HL-60 (cell line): ENCODE results near the gene AMACR.
"Not testable (repeated sequence)": the region's sequence is repeated elsewhere in the genome, so short reads cannot be mapped to it uniquely, and the experiment has no call there.

Experiments used
- DNase-seq, 2 experiments: peaks; one replicate each; pipeline ENCODE4 v3.0.0-alpha.2; 2010 to 2020; ENCODE audit warnings: low read depth in 1 of 2, low spot score in 1 of 2
- H3K27ac ChIP-seq: fragments of 250-450 bp; sonication (Bioruptor Pico); replicated peaks from 2 replicates; pipeline ENCODE4 v1.5.1; 2020; ENCODE audit warnings: mild to moderate bottlenecking, moderate library complexity
- H3K27me3 ChIP-seq: fragments of 250-450 bp; sonication (Bioruptor Pico); 2 replicates; pipeline ENCODE4 v1.5.1; 2021; ENCODE audit warnings: mild to moderate bottlenecking, moderate library complexity; ENCODE audit not compliant: insufficient read depth, poor library complexity, severe bottlenecking
- H3K4me3 ChIP-seq: replicated peaks from 2 replicates; pipeline ENCODE4 v1.5.1; 2011; ENCODE audit warnings: mild to moderate bottlenecking, control low read depth, low read length; ENCODE audit not compliant: insufficient read depth
- GABPA ChIP-seq: IDR thresholded peaks from 2 replicates; pipeline ENCODE4 v1.6.1; 2012; ENCODE audit warnings: low read depth
- POLR2AphosphoS5 ChIP-seq: IDR thresholded peaks from 2 replicates; pipeline ENCODE4 v1.6.1; 2012; ENCODE audit warnings: low read depth
- SPI1 ChIP-seq: IDR thresholded peaks from 2 replicates; pipeline ENCODE4 v1.6.1; 2012; ENCODE audit warnings: low read depth, mild to moderate bottlenecking, borderline replicate concordance
- TF ChIP-seq, protein P1 (sequence below): IDR thresholded peaks from one replicate; pipeline ENCODE4 v1.5.1; 2011; ENCODE audit warnings: low read length, control low read depth, inconsistent platforms; ENCODE audit not compliant: insufficient read depth
- TF ChIP-seq, protein P2 (sequence below): IDR thresholded peaks from 2 replicates; pipeline ENCODE4 v1.6.1; 2012; ENCODE audit warnings: low read depth; ENCODE audit not compliant: insufficient replicate concordance

AMACR gene

DNA sequence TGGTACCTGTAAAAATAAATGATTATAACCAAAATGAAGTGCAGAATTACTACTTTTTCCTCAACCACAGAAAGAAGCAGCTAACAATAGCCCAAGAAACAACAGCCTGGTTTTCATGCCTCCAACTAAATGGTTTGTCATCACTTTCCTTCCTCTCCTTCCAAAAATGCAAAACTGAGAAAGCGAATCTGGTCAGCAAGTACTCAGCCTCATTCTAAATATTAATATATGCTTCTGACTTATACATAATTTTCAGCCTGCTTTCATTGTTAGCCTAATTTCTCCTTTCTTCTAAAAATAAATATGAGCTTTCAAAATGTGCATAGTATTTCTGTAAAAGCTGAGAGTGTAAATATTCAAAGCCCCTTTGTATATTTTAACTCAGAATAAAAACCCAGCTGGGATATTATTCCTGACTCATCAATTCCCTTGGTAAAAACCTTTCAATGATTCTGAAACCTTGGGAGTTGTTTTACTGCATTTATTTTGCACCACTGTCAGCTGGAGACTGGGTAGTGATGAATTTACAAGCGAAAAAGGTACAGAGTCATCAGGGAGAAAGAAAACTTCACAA is 50.2 kb downstream of the AMACR start:
- TF ChIP-seq, protein P1, sequence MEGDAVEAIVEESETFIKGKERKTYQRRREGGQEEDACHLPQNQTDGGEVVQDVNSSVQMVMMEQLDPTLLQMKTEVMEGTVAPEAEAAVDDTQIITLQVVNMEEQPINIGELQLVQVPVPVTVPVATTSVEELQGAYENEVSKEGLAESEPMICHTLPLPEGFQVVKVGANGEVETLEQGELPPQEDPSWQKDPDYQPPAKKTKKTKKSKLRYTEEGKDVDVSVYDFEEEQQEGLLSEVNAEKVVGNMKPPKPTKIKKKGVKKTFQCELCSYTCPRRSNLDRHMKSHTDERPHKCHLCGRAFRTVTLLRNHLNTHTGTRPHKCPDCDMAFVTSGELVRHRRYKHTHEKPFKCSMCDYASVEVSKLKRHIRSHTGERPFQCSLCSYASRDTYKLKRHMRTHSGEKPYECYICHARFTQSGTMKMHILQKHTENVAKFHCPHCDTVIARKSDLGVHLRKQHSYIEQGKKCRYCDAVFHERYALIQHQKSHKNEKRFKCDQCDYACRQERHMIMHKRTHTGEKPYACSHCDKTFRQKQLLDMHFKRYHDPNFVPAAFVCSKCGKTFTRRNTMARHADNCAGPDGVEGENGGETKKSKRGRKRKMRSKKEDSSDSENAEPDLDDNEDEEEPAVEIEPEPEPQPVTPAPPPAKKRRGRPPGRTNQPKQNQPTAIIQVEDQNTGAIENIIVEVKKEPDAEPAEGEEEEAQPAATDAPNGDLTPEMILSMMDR: no peak
- TF ChIP-seq SPI1: no peak
- TF ChIP-seq, protein P2, sequence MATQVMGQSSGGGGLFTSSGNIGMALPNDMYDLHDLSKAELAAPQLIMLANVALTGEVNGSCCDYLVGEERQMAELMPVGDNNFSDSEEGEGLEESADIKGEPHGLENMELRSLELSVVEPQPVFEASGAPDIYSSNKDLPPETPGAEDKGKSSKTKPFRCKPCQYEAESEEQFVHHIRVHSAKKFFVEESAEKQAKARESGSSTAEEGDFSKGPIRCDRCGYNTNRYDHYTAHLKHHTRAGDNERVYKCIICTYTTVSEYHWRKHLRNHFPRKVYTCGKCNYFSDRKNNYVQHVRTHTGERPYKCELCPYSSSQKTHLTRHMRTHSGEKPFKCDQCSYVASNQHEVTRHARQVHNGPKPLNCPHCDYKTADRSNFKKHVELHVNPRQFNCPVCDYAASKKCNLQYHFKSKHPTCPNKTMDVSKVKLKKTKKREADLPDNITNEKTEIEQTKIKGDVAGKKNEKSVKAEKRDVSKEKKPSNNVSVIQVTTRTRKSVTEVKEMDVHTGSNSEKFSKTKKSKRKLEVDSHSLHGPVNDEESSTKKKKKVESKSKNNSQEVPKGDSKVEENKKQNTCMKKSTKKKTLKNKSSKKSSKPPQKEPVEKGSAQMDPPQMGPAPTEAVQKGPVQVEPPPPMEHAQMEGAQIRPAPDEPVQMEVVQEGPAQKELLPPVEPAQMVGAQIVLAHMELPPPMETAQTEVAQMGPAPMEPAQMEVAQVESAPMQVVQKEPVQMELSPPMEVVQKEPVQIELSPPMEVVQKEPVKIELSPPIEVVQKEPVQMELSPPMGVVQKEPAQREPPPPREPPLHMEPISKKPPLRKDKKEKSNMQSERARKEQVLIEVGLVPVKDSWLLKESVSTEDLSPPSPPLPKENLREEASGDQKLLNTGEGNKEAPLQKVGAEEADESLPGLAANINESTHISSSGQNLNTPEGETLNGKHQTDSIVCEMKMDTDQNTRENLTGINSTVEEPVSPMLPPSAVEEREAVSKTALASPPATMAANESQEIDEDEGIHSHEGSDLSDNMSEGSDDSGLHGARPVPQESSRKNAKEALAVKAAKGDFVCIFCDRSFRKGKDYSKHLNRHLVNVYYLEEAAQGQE: no peak
- no peak for TF ChIP-seq GABPA
- TF ChIP-seq POLR2AphosphoS5: no peak
- no peak for DNase-seq
- Histone ChIP-seq H3K27ac (no peak overlapping the region), H3K4me3 (no peak overlapping the region), H3K27me3 (no peaks in the 10 kb centered on the region)

DNA sequence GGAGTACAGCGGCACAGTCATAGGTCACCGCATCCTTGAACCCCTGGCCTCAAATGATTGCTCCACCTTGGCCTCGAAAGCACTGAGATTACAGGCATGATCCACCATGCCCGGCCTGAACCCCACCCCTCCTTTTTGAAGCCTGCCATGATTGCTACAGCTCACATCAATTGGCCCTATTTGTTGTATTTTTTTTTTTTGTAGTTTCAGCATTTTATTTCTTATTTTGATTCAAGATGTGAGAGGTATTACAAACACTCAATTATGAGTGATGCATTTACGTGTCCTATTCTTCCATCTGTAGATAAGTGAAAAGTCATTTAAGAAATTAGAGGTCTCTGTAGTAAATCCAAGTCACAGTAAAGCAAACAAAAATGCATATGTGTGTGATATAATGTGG is 55.7 kb downstream of the AMACR start:
- DNase-seq, H3K4me3 ChIP-seq, H3K27ac ChIP-seq, H3K27me3 ChIP-seq: not testable (repeated sequence)

DNA sequence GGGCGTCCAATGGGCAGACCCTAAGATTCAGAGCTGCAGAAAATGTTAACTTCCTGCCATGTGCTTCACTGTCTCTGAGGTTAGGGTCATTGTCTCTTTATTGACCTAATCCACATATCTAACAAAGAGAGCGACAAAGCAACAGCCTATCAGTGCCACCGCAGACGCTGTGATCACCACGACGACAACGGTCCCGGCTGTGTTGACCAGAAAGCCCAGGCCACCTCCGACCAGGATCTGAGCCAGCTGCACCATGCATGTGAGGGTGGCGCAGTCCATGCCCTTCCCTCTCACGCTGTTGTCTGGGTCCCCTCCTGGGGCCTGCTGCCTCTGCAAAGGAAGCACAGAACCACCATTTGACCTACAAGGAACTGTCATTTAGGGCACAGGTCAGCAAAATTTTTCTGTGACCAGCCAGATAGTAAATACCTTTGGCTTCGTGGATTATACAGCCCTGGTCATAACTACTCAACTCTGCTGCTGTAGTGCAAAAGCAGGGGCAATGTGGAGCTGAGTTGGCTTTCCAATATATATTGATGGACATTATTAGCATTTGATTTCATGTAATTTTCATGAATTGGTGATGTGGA is 63.2 kb downstream of the AMACR start:
- TF ChIP-seq GABPA (no peak), SPI1 (no peak), POLR2AphosphoS5 (no peak)
- Histone ChIP-seq H3K27ac (no peak overlapping the region), H3K27me3 (peaks cover 11% of the 10 kb centered on the region), H3K4me3 (no peak overlapping the region)
- DNase-seq: no peak

DNA sequence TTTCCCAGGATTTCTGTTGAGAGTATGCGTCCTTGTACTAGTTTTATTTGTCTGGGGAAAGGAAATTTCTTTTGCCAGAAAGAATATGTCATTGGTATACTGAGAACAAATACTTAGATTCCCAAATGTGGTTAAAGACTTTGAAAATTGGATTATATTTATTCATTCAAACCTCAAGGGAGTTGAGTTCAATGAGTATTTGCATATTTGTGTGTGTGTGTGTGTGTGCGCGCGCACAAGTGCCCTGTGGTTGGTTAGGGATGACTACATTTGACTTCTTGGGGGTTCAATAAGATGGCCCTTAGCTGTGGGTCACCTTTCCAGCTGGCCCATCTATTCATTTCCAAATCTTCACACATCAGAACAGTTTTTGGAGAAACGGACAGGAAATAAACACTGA is 66.8 kb downstream of the AMACR start:
- Histone ChIP-seq H3K27ac (no peak overlapping the region), H3K27me3 (peaks cover 26% of the 10 kb centered on the region), H3K4me3 (no peak overlapping the region)
- TF ChIP-seq POLR2AphosphoS5 (no peak), GABPA (no peak), SPI1 (no peak)
- TF ChIP-seq, protein P2: no peak
- TF ChIP-seq, protein P1: no peak
- DNase-seq: no peak
